T-cell (primary cell): ENCODE measurements around the gene NKAIN4. TPM values are rescaled to one million over a fixed set of nuclear protein-coding genes. Genes with fewer than 3 reads are reported as not detected.

Source experiments
- ATAC-seq, 4 experiments: fragments of 200-7000 bp in 3 of 4; fragments of 150-1000 bp in 1 of 4; cut with Tn5 transposase; replicated peaks in 1 of 4; 1 replicate in 3 of 4; 2 replicates in 1 of 4; pipeline ENCODE4 v1.10.0; 2021; ENCODE audit warnings: moderate library complexity in 3 of 4, mild to moderate bottlenecking in 2 of 4, moderate number of reproducible peaks in 1 of 4
- CTCF ChIA-PET, 2 donors: fragments of 300-600 bp; sonication (Branson Sonifier 250); formaldehyde crosslinking; loops; one replicate each; lab custom pipeline; 2022; ENCODE audit warnings: antibody characterized with exemption in 2 of 2; lab: Charles Lee
- POLR2A ChIA-PET, 2 donors: fragments of 300-600 bp; sonication (Branson Sonifier 250); formaldehyde crosslinking; loops; one replicate each; lab custom pipeline; 2022; ENCODE audit warnings: antibody characterized with exemption in 2 of 2; lab: Charles Lee
- DNase-seq, 35 experiments: peaks; one replicate each; pipeline versions ENCODE4 v3.0.0 to v3.0.0-alpha.2; 2013 to 2023
- H3K27ac ChIP-seq: one replicate; pipeline ENCODE4 v1.5.1; 2013; ENCODE audit warnings: low read length
- H3K27me3 ChIP-seq, 2 experiments: replicated peaks in 1 of 2; 1 replicate in 1 of 2; 2 replicates in 1 of 2; pipeline versions ENCODE4 v1.6.1 to v1.7.0; 2013; ENCODE audit warnings: low read length in 1 of 2, mixed read lengths in 1 of 2; ENCODE audit not compliant: control insufficient read depth in 2 of 2, insufficient read depth in 2 of 2; ENCODE audit errors: extremely low read depth in 1 of 2
- H3K36me3 ChIP-seq, 2 donors: 1 replicate in 1 of 2; 2 replicates in 1 of 2; pipeline versions ENCODE4 v1.6.1 to v1.7.0; 2013; ENCODE audit warnings: low read length in 1 of 2; ENCODE audit not compliant: control insufficient read depth in 2 of 2, insufficient read depth in 1 of 2; ENCODE audit errors: extremely low read depth in 1 of 2
- H3K4me1 ChIP-seq, 2 experiments: 1 replicate in 1 of 2; 2 replicates in 1 of 2; pipeline versions ENCODE4 v1.6.1 to v1.7.0; 2013; ENCODE audit warnings: low read length in 2 of 2, mixed read lengths in 1 of 2; ENCODE audit not compliant: insufficient read depth in 2 of 2, control insufficient read depth in 1 of 2; ENCODE audit errors: extremely low read depth in 1 of 2
- H3K4me3 ChIP-seq, 2 donors: 1 replicate in 1 of 2; 2 replicates in 1 of 2; pipeline versions ENCODE4 v1.5.1 to v1.7.0; 2013; ENCODE audit warnings: mild to moderate bottlenecking in 2 of 2, low read length in 1 of 2, moderate library complexity in 1 of 2; ENCODE audit not compliant: control insufficient read depth in 1 of 2; ENCODE audit errors: extremely low read depth in 1 of 2
- H3K9me3 ChIP-seq: 2 replicates; pipeline ENCODE4 v1.7.0; 2013
- H3K27ac Mint-ChIP-seq, 2 donors: one replicate each; pipeline ENCODE4 v1.8.0; 2020 to 2021; ENCODE audit warnings: mild to moderate bottlenecking in 2 of 2, mixed read lengths in 2 of 2
- H3K27me3 Mint-ChIP-seq, 2 donors: one replicate each; pipeline ENCODE4 v1.8.0; 2021 to 2022; ENCODE audit warnings: mixed read lengths in 2 of 2
- H3K36me3 Mint-ChIP-seq: one replicate; pipeline ENCODE4 v1.8.0; 2021; ENCODE audit warnings: mixed read lengths
- H3K4me1 Mint-ChIP-seq, 3 donors: one replicate each; pipeline ENCODE4 v1.8.0; 2020 to 2022; ENCODE audit warnings: mixed read lengths in 3 of 3, mild to moderate bottlenecking in 1 of 3
- H3K4me3 Mint-ChIP-seq, 3 donors: one replicate each; pipeline ENCODE4 v1.8.0; 2020 to 2022; ENCODE audit warnings: mild to moderate bottlenecking in 3 of 3, mixed read lengths in 3 of 3, moderate library complexity in 3 of 3
- H3K9me3 Mint-ChIP-seq, 3 donors: one replicate each; pipeline ENCODE4 v1.8.0; 2020 to 2022; ENCODE audit warnings: mixed read lengths in 3 of 3
- WGBS: methylation state at CpG from one replicate; pipeline ENCODE4 v1.1.5; 2013; ENCODE audit warnings: missing lambda C conversion rate; ENCODE audit not compliant: insufficient coverage; 5-methylcytosine and 5-hydroxymethylcytosine counted together
- total RNA-seq, 35 experiments: library from RNA in 6 of 35; stranded (reverse) in 6 of 35; fragments of 120-200 nt in 1 of 35; gene quantifications; one replicate each; pipeline versions ENCODE4 v1.2.1 to v1.2.4 and lab custom pipeline; 2013 to 2026

The NKAIN4 gene
- total RNA-seq, 5 donors from 2014 or later (not counting 1 experiment from before 2014, with no cell fraction given), result not detected

DNA sequence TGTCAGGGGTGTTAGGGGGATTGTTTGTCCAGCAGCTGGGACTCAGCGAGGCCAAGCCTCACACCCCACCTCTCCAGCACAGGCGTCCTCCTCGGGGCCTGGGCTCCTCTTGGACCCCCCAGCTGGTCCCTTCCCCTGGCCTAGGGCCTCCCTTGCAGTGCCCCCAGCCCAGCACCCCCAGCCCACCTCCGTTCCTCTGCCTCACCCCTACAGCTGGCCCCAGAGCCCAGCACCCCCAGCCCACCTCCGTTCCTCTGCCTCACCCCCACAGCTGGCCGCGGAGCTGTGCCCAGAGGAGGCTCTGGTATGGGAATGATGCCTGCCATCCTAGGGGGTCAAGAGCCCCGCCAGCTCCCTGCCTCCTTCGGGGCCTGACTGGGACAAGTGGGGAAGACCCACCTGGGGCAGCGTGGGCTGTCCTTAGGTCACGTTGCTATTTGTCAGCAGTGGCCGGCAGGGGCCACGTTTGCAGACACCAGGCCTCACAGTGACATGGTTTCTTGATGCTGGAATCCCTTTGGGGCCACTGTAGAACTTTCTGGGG is 30.8 kb upstream of the NKAIN4 start:
- H3K36me3 ChIP-seq, result peaks cover 16 to 43% of the 10 kb centered on the region in 2 donors
- Mint-ChIP-seq H3K36me3 (peaks cover 13% of the 10 kb centered on the region), H3K4me3 (peak overlapping the region in 2 of 3 donors; percentile 73 to 77), H3K9me3 (no peaks in the 10 kb centered on the region), H3K27ac (peak overlapping the region; percentile 19 to 72), H3K27me3 (no peaks in the 10 kb centered on the region), H3K4me1 (peaks cover 4 to 6% (median 4%) of the 10 kb centered on the region in 3 donors)
- H3K4me1 ChIP-seq, result peaks cover 0 to 19% of the 10 kb centered on the region in 2 experiments
- ChIA-PET POLR2A (no interaction called here), CTCF (no interaction called here)
- ATAC-seq (no peak), DNase-seq (no peak)
- no peaks in the 10 kb centered on the region for H3K9me3 ChIP-seq
- 95% methylated on average over 11 of the region's 13 CpGs for WGBS
- H3K27ac ChIP-seq, result no peak overlapping the region
- peak overlapping the region; percentile 1 to 47 for H3K4me3 ChIP-seq
- no peaks in the 10 kb centered on the region for H3K27me3 ChIP-seq

GRCh38 chr20:63284544-63284949 is 30.3 kb upstream of the NKAIN4 start:
- CTCF ChIA-PET, result no interaction called here
- ATAC-seq (peak in 3 of 4 experiments; percentile 11 to 29 (median 25)), DNase-seq (peak in 1 of 35 experiments; percentile 9)
- Histone ChIP-seq H3K36me3 (peaks cover 16 to 46% of the 10 kb centered on the region in 2 donors), H3K27me3 (no peaks in the 10 kb centered on the region), H3K4me1 (peaks cover 0 to 19% of the 10 kb centered on the region in 2 experiments), H3K9me3 (no peaks in the 10 kb centered on the region), H3K27ac (no peak overlapping the region), H3K4me3 (peak overlapping the region; percentile 1 to 47)
- Mint-ChIP-seq H3K36me3 (peaks cover 13% of the 10 kb centered on the region), H3K4me3 (peak overlapping the region; percentile 47 to 77 (median 73)), H3K4me1 (peaks cover 4 to 6% (median 4%) of the 10 kb centered on the region in 3 donors), H3K9me3 (no peaks in the 10 kb centered on the region), H3K27me3 (no peaks in the 10 kb centered on the region), H3K27ac (peak overlapping the region in 1 of 2 donors; percentile 72)
- POLR2A ChIA-PET, result no interaction called here
- WGBS, result 65% methylated on average over 20 of the region's 25 CpGs

GRCh38 chr20:63284083-63284440 is 29.8 kb upstream of the NKAIN4 start:
- peak overlapping the region; percentile 70 to 79 for H3K27ac Mint-ChIP-seq
- Histone ChIP-seq H3K9me3 (no peaks in the 10 kb centered on the region), H3K27ac (no peak overlapping the region), H3K27me3 (no peaks in the 10 kb centered on the region), H3K4me1 (peaks cover 0 to 19% of the 10 kb centered on the region in 2 experiments), H3K4me3 (peak overlapping the region; percentile 1 to 47), H3K36me3 (peaks cover 16 to 49% of the 10 kb centered on the region in 2 donors)
- H3K4me1 Mint-ChIP-seq, result peaks cover 4 to 6% (median 4%) of the 10 kb centered on the region in 3 donors
- no peaks in the 10 kb centered on the region for H3K27me3 Mint-ChIP-seq
- ChIA-PET CTCF (no interaction called here), POLR2A (no interaction called here)
- WGBS, result 66% methylated on average over 5 of the region's 14 CpGs
- H3K36me3 Mint-ChIP-seq, result peaks cover 15% of the 10 kb centered on the region
- peak overlapping the region; percentile 60 to 77 (median 76) for H3K4me3 Mint-ChIP-seq
- H3K9me3 Mint-ChIP-seq, result no peaks in the 10 kb centered on the region
- DNase-seq, result peak in 4 of 35 experiments; percentile 11 to 35 (median 18)
- peak; percentile 68 to 78 (median 76) for ATAC-seq

GRCh38 chr20:63283397-63284082 is 29.3 kb upstream of the NKAIN4 start:
- ChIA-PET CTCF (no interaction called here), POLR2A (no interaction called here)
- no peak for DNase-seq
- Mint-ChIP-seq H3K36me3 (peaks cover 13% of the 10 kb centered on the region), H3K9me3 (no peaks in the 10 kb centered on the region), H3K27ac (peak overlapping the region; percentile 70 to 79), H3K4me3 (peak overlapping the region; percentile 60 to 77 (median 76)), H3K27me3 (no peaks in the 10 kb centered on the region), H3K4me1 (peaks cover 4 to 6% (median 4%) of the 10 kb centered on the region in 3 donors)
- peaks cover 21 to 54% of the 10 kb centered on the region in 2 donors for H3K36me3 ChIP-seq
- no peak overlapping the region for H3K27ac ChIP-seq
- 96% methylated on average over 23 of the region's 33 CpGs for whole genome bisulfite sequencing
- H3K4me1 ChIP-seq, result peaks cover 0 to 19% of the 10 kb centered on the region in 2 experiments
- peak overlapping the region in 1 of 2 donors; percentile 47 for H3K4me3 ChIP-seq
- no peaks in the 10 kb centered on the region for H3K27me3 ChIP-seq
- no peaks in the 10 kb centered on the region for H3K9me3 ChIP-seq
- peak in 3 of 4 experiments; percentile 15 to 37 (median 24) for ATAC-seq

- Histone ChIP-seq H3K27me3 (no peaks in the 10 kb centered on the region), H3K27ac (no peak overlapping the region), H3K9me3 (no peaks in the 10 kb centered on the region), H3K36me3 (peaks cover 24 to 56% of the 10 kb centered on the region in 2 donors), H3K4me3 (no peak overlapping the region), H3K4me1 (peaks cover 0 to 19% of the 10 kb centered on the region in 2 experiments)
- no peak overlapping the region for H3K4me3 Mint-ChIP-seq
- DNase-seq (no peak), ATAC-seq (no peak)
- no peaks in the 10 kb centered on the region for H3K27me3 Mint-ChIP-seq
- H3K36me3 Mint-ChIP-seq, result peaks cover 14% of the 10 kb centered on the region
- ChIA-PET CTCF (no interaction called here), POLR2A (no interaction called here)
- WGBS, result 92% methylated on average over 17 of the region's 17 CpGs
- peaks cover 4 to 6% (median 4%) of the 10 kb centered on the region in 3 donors for H3K4me1 Mint-ChIP-seq
- H3K27ac Mint-ChIP-seq, result peak overlapping the region in 1 of 2 donors; percentile 48
- no peaks in the 10 kb centered on the region for H3K9me3 Mint-ChIP-seq
These were observed 28.7 kb upstream of the NKAIN4 start for GRCh38 chr20:63282946-63283345.

DNA sequence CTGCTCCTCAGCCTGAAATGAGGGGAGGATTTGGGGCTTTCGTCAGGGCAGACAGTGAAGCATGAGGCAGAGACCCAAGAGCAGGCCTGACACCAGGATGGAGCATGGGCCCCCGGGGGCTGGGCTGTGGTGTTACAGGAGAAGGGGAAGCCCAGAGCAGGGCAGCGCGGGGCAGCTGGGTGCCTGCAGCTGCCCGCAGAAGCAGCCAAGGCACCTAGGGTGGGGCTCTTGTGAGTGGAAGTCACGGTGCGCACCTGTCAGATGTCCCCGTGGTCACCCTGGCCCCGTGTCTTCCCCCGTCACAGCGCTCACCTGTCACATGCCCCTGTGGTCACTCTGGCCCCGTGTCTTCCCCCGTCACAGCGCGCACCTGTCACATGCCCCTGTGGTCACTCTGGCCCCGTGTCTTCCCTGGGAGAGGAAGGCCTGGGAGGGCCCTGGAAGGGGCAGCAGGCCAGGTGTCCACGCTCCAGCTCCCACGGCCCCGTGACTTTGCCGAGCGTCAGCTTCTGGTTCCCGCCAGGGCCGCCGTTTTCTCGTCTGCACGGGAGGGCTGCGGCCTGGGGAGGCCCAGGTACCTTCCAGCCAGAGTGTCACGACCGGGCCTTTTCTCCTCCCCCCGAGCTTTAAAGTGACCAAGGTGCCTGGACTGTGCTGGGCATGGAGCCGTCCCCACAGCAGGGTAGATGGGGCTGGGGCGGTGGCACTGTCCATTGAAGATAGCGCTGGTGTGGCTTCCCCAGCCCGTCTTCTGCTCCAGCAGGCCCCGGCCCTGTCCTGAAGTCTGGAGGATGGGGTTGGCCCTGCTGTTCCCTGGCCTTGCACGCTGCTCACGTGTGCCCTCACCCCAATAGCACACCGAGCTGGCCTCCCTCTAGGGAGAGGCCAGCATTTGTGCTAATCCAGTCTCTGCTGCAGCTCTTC is 27.7 kb upstream of the NKAIN4 start:
- ATAC-seq (no peak), DNase-seq (no peak)
- H3K27ac ChIP-seq, result no peak overlapping the region
- 94% methylated on average over 33 of the region's 38 CpGs for WGBS
- Mint-ChIP-seq H3K9me3 (no peaks in the 10 kb centered on the region), H3K27ac (no peak overlapping the region), H3K27me3 (no peaks in the 10 kb centered on the region), H3K4me1 (peaks cover 4 to 6% (median 4%) of the 10 kb centered on the region in 3 donors), H3K36me3 (peaks cover 13% of the 10 kb centered on the region), H3K4me3 (no peak overlapping the region)
- ChIA-PET CTCF (no interaction called here), POLR2A (no interaction called here)
- no peaks in the 10 kb centered on the region for H3K9me3 ChIP-seq
- H3K4me1 ChIP-seq, result peaks cover 0 to 19% of the 10 kb centered on the region in 2 experiments
- peaks cover 23 to 59% of the 10 kb centered on the region in 2 donors for H3K36me3 ChIP-seq
- H3K4me3 ChIP-seq, result no peak overlapping the region
- no peaks in the 10 kb centered on the region for H3K27me3 ChIP-seq
